Activated naive CD4-positive, alpha-beta T cell treated with anti-CD3 and anti-CD28 coated beads, Interleukin-2, amount 10 ng/mL, durations not matched to agents 5 hours and 36 hours (primary cell): ENCODE results near the gene ACSM4. TPM values are rescaled to one million over a fixed set of nuclear protein-coding genes. Genes with fewer than 3 reads are reported as not detected.

ENCODE experiments used
- total RNA-seq, 2 experiments: library from RNA; stranded (reverse); gene quantifications; one replicate each; pipeline ENCODE4 v1.2.3, GENCODE V29; 2021

ACSM4 gene, protein sequence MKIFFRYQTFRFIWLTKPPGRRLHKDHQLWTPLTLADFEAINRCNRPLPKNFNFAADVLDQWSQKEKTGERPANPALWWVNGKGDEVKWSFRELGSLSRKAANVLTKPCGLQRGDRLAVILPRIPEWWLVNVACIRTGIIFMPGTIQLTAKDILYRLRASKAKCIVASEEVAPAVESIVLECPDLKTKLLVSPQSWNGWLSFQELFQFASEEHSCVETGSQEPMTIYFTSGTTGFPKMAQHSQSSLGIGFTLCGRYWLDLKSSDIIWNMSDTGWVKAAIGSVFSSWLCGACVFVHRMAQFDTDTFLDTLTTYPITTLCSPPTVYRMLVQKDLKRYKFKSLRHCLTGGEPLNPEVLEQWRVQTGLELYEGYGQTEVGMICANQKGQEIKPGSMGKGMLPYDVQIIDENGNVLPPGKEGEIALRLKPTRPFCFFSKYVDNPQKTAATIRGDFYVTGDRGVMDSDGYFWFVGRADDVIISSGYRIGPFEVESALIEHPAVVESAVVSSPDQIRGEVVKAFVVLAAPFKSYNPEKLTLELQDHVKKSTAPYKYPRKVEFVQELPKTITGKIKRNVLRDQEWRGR
- not detected for total RNA-seq

GRCh38 chr12:7303772-7304171, at the start of gene ACSM4:
ACSM4 (plus strand) TSS chr12:7304072; CDS start chr12:7304332, 260 bp downstream.

Other genes starting within 250 kb of the ACSM4 start
- 1 to 10 TPM; 1.5 to 1.9 TPM for gene C1S, start 243.4 kb upstream of the ACSM4 start, total RNA-seq
- 1 to 10 TPM; 3.1 TPM for gene C1R, start 211.6 kb upstream of the ACSM4 start, total RNA-seq
- gene C1RL, start 194.9 kb upstream of the ACSM4 start, total RNA-seq = 10 to 100 TPM; 25.9 to 31.3 TPM
- gene RBP5, start 175.2 kb upstream of the ACSM4 start, total RNA-seq = 1 to 10 TPM in 1 of 2 experiments, under 1 TPM in 1; 0.48 to 2.1 TPM
- gene CLSTN3, start 173.7 kb upstream of the ACSM4 start, total RNA-seq = 100 to 1,000 TPM; 109 to 116 TPM
- gene PEX5, start 114.4 kb upstream of the ACSM4 start, total RNA-seq = 10 to 100 TPM; 19.9 to 22.2 TPM
- not detected for gene CD163L1, start 140.1 kb downstream of the ACSM4 start, total RNA-seq
- not detected for gene CD163, start 199.7 kb downstream of the ACSM4 start, total RNA-seq